ENCODE results near the gene NFATC2.

The NFATC2 gene

GRCh38 chr20:51362254-51362653 lies 180.3 kb downstream of the NFATC2 start:
- Histone ChIP-seq H3K27me3 (ENCODE audit: insufficient read depth, insufficient read length) (no peaks in the 10 kb centered on the region), H3K9ac (ENCODE audit: insufficient read length, low read depth) (no peak overlapping the region), H3K4me1 (ENCODE audit: insufficient read depth, insufficient read length) (peaks cover 14% of the 10 kb centered on the region), H3K36me3 (ENCODE audit: insufficient read depth, insufficient read length, low read length) (no peaks in the 10 kb centered on the region), H3K9me3 (ENCODE audit: insufficient read depth, low read length) (peaks cover 20% of the 10 kb centered on the region), H3K4me3 (ENCODE audit: insufficient read length, low read depth) (no peak overlapping the region)
- no peak for DNase-seq (ENCODE audit: low read depth, low spot score)
- TF ChIP-seq ZNF274 (IDR thresholded peaks at IDR 0.05; ENCODE audit: low read depth, low read length): no peak
- TF ChIP-seq SUZ12 (IDR thresholded peaks at IDR 0.05; ENCODE audit: extremely low read depth, insufficient read depth, insufficient read length): no peak
- TF ChIP-seq YY1 (IDR thresholded peaks at IDR 0.05; ENCODE audit: insufficient read depth, insufficient read length): no peak

- Histone ChIP-seq H3K36me3 (ENCODE audit: insufficient read depth, insufficient read length, low read length) (no peaks in the 10 kb centered on the region), H3K9me3 (ENCODE audit: insufficient read depth, low read length) (peaks cover 20% of the 10 kb centered on the region), H3K27me3 (ENCODE audit: insufficient read depth, insufficient read length) (no peaks in the 10 kb centered on the region), H3K4me3 (ENCODE audit: insufficient read length, low read depth) (no peak overlapping the region), H3K9ac (ENCODE audit: insufficient read length, low read depth) (no peak overlapping the region), H3K4me1 (ENCODE audit: insufficient read depth, insufficient read length) (peaks cover 6% of the 10 kb centered on the region)
- TF ChIP-seq ZNF274 (IDR thresholded peaks at IDR 0.05; ENCODE audit: low read depth, low read length) (no peak), YY1 (IDR thresholded peaks at IDR 0.05; ENCODE audit: insufficient read depth, insufficient read length) (no peak), SUZ12 (IDR thresholded peaks at IDR 0.05; ENCODE audit: extremely low read depth, insufficient read depth, insufficient read length) (no peak)
- DNase-seq (ENCODE audit: low read depth, low spot score): no peak
Observed at GRCh38 chr20:51361258-51361657, 181.3 kb downstream of the NFATC2 start.

- no peak for DNase-seq (ENCODE audit: low read depth, low spot score)
- Histone ChIP-seq H3K27me3 (ENCODE audit: insufficient read depth, insufficient read length) (no peaks in the 10 kb centered on the region), H3K36me3 (ENCODE audit: insufficient read depth, insufficient read length, low read length) (no peaks in the 10 kb centered on the region), H3K9ac (ENCODE audit: insufficient read length, low read depth) (no peak overlapping the region), H3K9me3 (ENCODE audit: insufficient read depth, low read length) (peaks cover 20% of the 10 kb centered on the region), H3K4me3 (ENCODE audit: insufficient read length, low read depth) (no peak overlapping the region), H3K4me1 (ENCODE audit: insufficient read depth, insufficient read length) (peaks cover 2% of the 10 kb centered on the region)
- TF ChIP-seq ZNF274 (IDR thresholded peaks at IDR 0.05; ENCODE audit: low read depth, low read length) (no peak), SUZ12 (IDR thresholded peaks at IDR 0.05; ENCODE audit: extremely low read depth, insufficient read depth, insufficient read length) (no peak), YY1 (IDR thresholded peaks at IDR 0.05; ENCODE audit: insufficient read depth, insufficient read length) (no peak)
Observed at GRCh38 chr20:51360451-51361201, 181.9 kb downstream of the NFATC2 start.

GRCh38 chr20:51359947-51360346 lies 182.6 kb downstream of the NFATC2 start:
- H3K9me3 ChIP-seq (ENCODE audit: insufficient read depth, low read length): peaks cover 21% of the 10 kb centered on the region
- H3K4me1 ChIP-seq (ENCODE audit: insufficient read depth, insufficient read length): no peaks in the 10 kb centered on the region
- H3K27me3 ChIP-seq (ENCODE audit: insufficient read depth, insufficient read length): no peaks in the 10 kb centered on the region
- H3K4me3 ChIP-seq (ENCODE audit: insufficient read length, low read depth): no peak overlapping the region
- no peaks in the 10 kb centered on the region for H3K36me3 ChIP-seq (ENCODE audit: insufficient read depth, insufficient read length, low read length)
- TF ChIP-seq ZNF274 (IDR thresholded peaks at IDR 0.05; ENCODE audit: low read depth, low read length): no peak
- no peak for TF ChIP-seq SUZ12 (IDR thresholded peaks at IDR 0.05; ENCODE audit: extremely low read depth, insufficient read depth, insufficient read length)
- TF ChIP-seq YY1 (IDR thresholded peaks at IDR 0.05; ENCODE audit: insufficient read depth, insufficient read length): no peak
- no peak overlapping the region for H3K9ac ChIP-seq (ENCODE audit: insufficient read length, low read depth)
- DNase-seq (ENCODE audit: low read depth, low spot score): no peak

- DNase-seq (ENCODE audit: low read depth, low spot score): no peak
- Histone ChIP-seq H3K4me1 (ENCODE audit: insufficient read depth, insufficient read length) (no peaks in the 10 kb centered on the region), H3K9ac (ENCODE audit: insufficient read length, low read depth) (no peak overlapping the region), H3K4me3 (ENCODE audit: insufficient read length, low read depth) (no peak overlapping the region), H3K9me3 (ENCODE audit: insufficient read depth, low read length) (peaks cover 26% of the 10 kb centered on the region), H3K36me3 (ENCODE audit: insufficient read depth, insufficient read length, low read length) (no peaks in the 10 kb centered on the region), H3K27me3 (ENCODE audit: insufficient read depth, insufficient read length) (no peaks in the 10 kb centered on the region)
- no peak for TF ChIP-seq YY1 (IDR thresholded peaks at IDR 0.05; ENCODE audit: insufficient read depth, insufficient read length)
- no peak for TF ChIP-seq ZNF274 (IDR thresholded peaks at IDR 0.05; ENCODE audit: low read depth, low read length)
- no peak for TF ChIP-seq SUZ12 (IDR thresholded peaks at IDR 0.05; ENCODE audit: extremely low read depth, insufficient read depth, insufficient read length)
Observed at GRCh38 chr20:51359401-51359800, 183.1 kb downstream of the NFATC2 start.

- Histone ChIP-seq H3K9me3 (ENCODE audit: insufficient read depth, low read length) (peaks cover 21% of the 10 kb centered on the region; the same call in 1 of the 2 replicates), H3K4me1 (ENCODE audit: insufficient read depth, insufficient read length) (no peaks in the 10 kb centered on the region), H3K4me3 (ENCODE audit: insufficient read length, low read depth) (no peak overlapping the region), H3K36me3 (ENCODE audit: insufficient read depth, insufficient read length, low read length) (no peaks in the 10 kb centered on the region), H3K9ac (ENCODE audit: insufficient read length, low read depth) (no peak overlapping the region), H3K27me3 (ENCODE audit: insufficient read depth, insufficient read length) (no peaks in the 10 kb centered on the region)
- TF ChIP-seq SUZ12 (IDR thresholded peaks at IDR 0.05; ENCODE audit: extremely low read depth, insufficient read depth, insufficient read length): no peak
- TF ChIP-seq YY1 (IDR thresholded peaks at IDR 0.05; ENCODE audit: insufficient read depth, insufficient read length): no peak
- TF ChIP-seq ZNF274 (IDR thresholded peaks at IDR 0.05; ENCODE audit: low read depth, low read length): no peak
- no peak for DNase-seq (ENCODE audit: low read depth, low spot score)
Observed at GRCh38 chr20:51358032-51358724, 184.3 kb downstream of the NFATC2 start.

GRCh38 chr20:51357543-51357942 lies 185.0 kb downstream of the NFATC2 start:
- no peaks in the 10 kb centered on the region for H3K4me1 ChIP-seq (ENCODE audit: insufficient read depth, insufficient read length)
- no peak overlapping the region for H3K4me3 ChIP-seq (ENCODE audit: insufficient read length, low read depth)
- no peak for DNase-seq (ENCODE audit: low read depth, low spot score)
- TF ChIP-seq SUZ12 (IDR thresholded peaks at IDR 0.05; ENCODE audit: extremely low read depth, insufficient read depth, insufficient read length): no peak
- no peak for TF ChIP-seq YY1 (IDR thresholded peaks at IDR 0.05; ENCODE audit: insufficient read depth, insufficient read length)
- TF ChIP-seq ZNF274 (IDR thresholded peaks at IDR 0.05; ENCODE audit: low read depth, low read length): no peak
- H3K27me3 ChIP-seq (ENCODE audit: insufficient read depth, insufficient read length): no peaks in the 10 kb centered on the region
- H3K9ac ChIP-seq (ENCODE audit: insufficient read length, low read depth): no peak overlapping the region
- peaks cover 15% of the 10 kb centered on the region; the same call in 1 of the 2 replicates for H3K9me3 ChIP-seq (ENCODE audit: insufficient read depth, low read length)
- no peaks in the 10 kb centered on the region for H3K36me3 ChIP-seq (ENCODE audit: insufficient read depth, insufficient read length, low read length)

All from NT2/D1 (cell line).